ENCODE measurements around the gene FRY.

The FRY gene

DNA sequence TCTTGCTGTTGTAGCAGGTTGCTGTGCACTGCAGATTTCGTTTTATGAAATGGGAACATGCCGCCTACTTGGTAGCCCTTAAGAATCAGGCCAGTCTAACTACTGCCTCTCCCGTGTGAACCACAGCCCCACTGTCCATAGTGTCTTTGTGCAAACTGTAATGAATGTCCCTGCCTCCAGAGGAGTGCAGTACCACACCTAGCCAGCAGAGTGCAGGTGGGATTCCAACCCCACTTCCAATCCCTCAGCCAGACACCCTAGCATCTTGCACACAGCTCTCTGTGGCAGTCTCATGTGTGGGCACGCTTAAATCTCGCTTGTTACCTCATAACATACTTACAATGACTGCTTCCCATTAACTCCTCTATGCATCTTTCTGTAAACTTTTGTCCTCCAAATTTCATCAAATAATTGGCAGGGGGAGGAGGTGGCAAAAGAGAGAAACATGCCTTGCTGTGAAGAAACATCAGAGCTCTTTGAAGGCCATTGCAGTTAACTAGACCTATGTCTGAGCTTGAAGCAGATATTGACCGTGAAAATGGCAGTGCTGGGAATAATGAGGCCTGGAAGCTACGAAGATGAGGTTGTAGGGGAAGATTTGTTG is 236.4 kb downstream of the FRY start:
- no peak overlapping the region for H3K4me3 ChIP-seq (ENCODE audit: low read depth, low read length)
- DNase-seq (ENCODE audit: low read depth, low spot score) = no peak
- TF ChIP-seq, protein P1, sequence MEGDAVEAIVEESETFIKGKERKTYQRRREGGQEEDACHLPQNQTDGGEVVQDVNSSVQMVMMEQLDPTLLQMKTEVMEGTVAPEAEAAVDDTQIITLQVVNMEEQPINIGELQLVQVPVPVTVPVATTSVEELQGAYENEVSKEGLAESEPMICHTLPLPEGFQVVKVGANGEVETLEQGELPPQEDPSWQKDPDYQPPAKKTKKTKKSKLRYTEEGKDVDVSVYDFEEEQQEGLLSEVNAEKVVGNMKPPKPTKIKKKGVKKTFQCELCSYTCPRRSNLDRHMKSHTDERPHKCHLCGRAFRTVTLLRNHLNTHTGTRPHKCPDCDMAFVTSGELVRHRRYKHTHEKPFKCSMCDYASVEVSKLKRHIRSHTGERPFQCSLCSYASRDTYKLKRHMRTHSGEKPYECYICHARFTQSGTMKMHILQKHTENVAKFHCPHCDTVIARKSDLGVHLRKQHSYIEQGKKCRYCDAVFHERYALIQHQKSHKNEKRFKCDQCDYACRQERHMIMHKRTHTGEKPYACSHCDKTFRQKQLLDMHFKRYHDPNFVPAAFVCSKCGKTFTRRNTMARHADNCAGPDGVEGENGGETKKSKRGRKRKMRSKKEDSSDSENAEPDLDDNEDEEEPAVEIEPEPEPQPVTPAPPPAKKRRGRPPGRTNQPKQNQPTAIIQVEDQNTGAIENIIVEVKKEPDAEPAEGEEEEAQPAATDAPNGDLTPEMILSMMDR (IDR thresholded peaks at IDR 0.05; ENCODE audit: insufficient read depth, low read length, missing control alignments) = no peak
- ChIA-PET CTCF (interaction anchor here (1.3 to 1.8 kb wide), 2 partner anchors 9 to 13 kb away, joined by 3 to 5 read pairs; no protein-coding TSS in a partner anchor), POLR2A (no interaction called here)

DNA sequence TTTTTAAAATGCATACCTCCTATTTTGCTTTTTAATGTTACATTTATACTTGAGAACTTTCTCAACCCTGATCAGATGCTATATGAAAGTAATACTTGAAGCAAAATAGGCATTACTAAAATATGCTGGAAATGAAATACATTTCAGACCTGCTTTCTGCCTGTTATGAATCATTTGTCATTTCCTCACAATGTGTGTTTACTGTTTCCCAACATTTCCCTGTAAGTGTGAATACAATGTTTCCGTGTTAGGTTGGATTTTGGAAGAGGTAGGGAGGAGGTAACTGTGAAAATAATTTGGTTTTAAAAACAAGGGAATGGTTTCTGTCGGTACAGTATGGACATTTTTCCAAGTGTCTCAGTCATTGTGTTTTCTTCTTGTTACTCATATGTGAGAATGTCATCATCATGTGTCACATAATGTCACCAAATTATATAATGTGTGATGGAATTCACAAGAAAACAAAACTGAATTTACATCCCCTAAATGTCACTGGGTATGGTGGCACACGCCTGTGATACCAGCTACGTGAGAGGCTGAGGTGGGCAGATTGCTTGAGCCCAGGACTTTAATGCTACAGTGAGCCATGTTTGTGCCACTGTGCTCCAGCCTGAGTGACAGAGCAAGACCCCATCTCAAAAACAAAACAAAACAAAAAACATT is 240.6 kb downstream of the FRY start:
- no peak for DNase-seq (ENCODE audit: low read depth, low spot score)
- TF ChIP-seq, protein P1 (IDR thresholded peaks at IDR 0.05; ENCODE audit: insufficient read depth, low read length, missing control alignments) = no peak
- no peak overlapping the region for H3K4me3 ChIP-seq (ENCODE audit: low read depth, low read length)
- CTCF ChIA-PET = no interaction called here
- POLR2A ChIA-PET = no interaction called here

DNA sequence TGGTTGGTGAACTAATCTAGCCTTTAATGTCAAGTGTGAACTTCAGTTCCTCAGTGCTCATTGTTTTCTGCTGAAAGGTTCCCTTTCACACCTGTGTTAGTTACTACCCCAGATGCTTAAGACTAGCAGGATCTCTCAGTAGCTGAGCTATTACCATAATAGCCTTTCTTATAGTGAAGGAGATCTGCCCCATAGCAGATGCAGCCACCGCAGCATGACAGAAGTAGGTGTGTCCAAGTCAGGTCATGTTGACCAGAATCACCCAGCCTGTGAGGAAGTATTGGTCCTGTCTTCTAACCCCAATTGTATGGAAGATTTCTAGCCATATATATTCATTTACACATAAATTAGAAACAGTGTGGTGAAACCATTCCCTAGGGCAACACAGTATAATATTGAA is 246.3 kb downstream of the FRY start:
- DNase-seq (ENCODE audit: low read depth, low spot score) = no peak
- ChIA-PET POLR2A (no interaction called here), CTCF (interaction anchor here (1.1 to 1.8 kb wide), 3 partner anchors 9 to 112 kb away, joined by 3 to 5 read pairs (median 5); no protein-coding TSS in a partner anchor)
- TF ChIP-seq, protein P1 (IDR thresholded peaks at IDR 0.05; ENCODE audit: insufficient read depth, low read length, missing control alignments) = no peak
- no peak overlapping the region for H3K4me3 ChIP-seq (ENCODE audit: low read depth, low read length)

DNA sequence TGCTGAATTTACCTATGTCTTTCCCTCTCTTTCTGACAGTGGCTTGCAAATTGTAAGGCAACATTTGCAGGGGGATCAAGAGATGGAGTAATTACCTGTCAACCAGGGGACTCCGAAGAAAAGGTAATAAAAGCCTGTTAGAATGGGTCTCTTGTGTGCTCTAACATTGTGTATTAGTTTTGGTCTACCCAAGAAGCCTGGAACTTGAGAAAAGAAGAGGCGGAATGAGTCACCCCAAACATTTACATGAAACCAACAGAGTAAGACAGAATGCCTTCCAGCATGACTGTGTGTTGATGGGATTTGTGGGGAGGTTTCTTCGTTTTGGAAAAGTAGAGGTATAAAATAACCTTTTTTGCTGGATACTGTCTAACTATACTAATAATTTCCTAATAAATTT is 246.9 kb downstream of the FRY start:
- peak; percentile 14 for DNase-seq (ENCODE audit: low read depth, low spot score)
- POLR2A ChIA-PET = no interaction called here
- H3K4me3 ChIP-seq (ENCODE audit: low read depth, low read length) = no peak overlapping the region
- TF ChIP-seq, protein P1 (IDR thresholded peaks at IDR 0.05; ENCODE audit: insufficient read depth, low read length, missing control alignments) = no peak
- CTCF ChIA-PET = no interaction called here

DNA sequence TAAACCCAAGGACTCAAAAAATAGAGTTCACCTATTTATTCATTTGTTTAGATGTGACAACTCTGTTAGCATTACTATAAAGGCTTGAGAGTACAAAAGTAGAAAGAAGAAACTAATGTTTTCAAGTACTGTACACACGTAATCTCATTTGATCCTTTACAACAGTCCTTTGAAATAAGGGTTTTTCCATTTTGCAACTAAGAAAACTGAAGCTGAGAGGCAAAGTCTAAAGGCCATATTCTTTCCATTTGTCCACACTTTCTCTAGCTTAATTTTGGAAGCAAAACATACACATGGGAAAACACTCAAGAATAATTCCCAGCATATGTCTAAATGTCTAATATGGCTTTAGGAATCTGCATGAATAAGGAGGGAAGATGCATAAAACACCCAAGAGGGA is 249.5 kb downstream of the FRY start:
- TF ChIP-seq, protein P1 (IDR thresholded peaks at IDR 0.05; ENCODE audit: insufficient read depth, low read length, missing control alignments) = no peak
- DNase-seq (ENCODE audit: low read depth, low spot score) = no peak
- CTCF ChIA-PET = interaction anchor here (2.7 kb wide), 1 partner anchor 35 kb away, joined by 11 read pairs; no protein-coding TSS in a partner anchor
- POLR2A ChIA-PET = no interaction called here
- no peak overlapping the region for H3K4me3 ChIP-seq (ENCODE audit: low read depth, low read length)

DNA sequence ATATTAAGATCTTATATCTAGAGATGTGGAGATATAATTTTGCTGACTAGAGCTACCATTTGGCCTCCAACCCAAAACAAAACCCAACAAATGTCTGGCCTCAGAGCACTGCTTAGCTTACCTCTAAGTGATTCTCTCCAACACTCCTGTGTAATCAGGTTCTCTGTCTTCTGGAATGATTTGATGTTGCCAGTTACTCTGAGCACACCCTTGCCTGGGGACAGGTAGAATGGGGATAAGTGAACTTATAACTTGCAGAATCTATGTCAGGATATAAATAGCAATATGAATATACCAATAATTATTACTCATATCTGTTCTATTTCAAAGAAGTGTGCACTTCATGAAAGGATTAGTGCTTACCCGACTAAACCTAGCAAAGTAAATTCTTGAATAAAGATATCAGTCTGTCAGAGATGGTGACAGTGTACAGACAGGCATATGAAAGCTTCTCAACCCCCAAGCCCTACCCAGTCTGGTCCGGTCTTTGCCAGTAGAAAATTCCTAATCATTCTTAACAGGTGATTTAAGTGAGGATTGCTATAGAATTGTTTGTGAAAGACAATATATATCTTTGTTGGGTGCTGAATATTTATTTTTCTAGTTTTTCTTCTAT is 250.6 kb downstream of the FRY start:
- CTCF ChIA-PET = interaction anchor here (2.7 kb wide), 1 partner anchor 36 kb away, joined by 11 read pairs; no protein-coding TSS in a partner anchor
- DNase-seq (ENCODE audit: low read depth, low spot score) = no peak
- POLR2A ChIA-PET = no interaction called here

More for the DNA sequence above, 250.6 kb downstream of the FRY start:
- H3K4me3 ChIP-seq (ENCODE audit: low read depth, low read length) = no peak overlapping the region
- TF ChIP-seq, protein P1 (IDR thresholded peaks at IDR 0.05; ENCODE audit: insufficient read depth, low read length, missing control alignments) = no peak

Data from AG04449 (cell line).